Measurements from ENCODE around the gene LAPTM4A.

Gene LAPTM4A

GRCh38 chr2:20027705-20028434 is 23.6 kb downstream of the LAPTM4A start:
- no peaks in the 10 kb centered on the region for H3K4me1 Mint-ChIP-seq
- H3K4me3 Mint-ChIP-seq, result no peak overlapping the region
- TF ChIP-seq, protein P1, sequence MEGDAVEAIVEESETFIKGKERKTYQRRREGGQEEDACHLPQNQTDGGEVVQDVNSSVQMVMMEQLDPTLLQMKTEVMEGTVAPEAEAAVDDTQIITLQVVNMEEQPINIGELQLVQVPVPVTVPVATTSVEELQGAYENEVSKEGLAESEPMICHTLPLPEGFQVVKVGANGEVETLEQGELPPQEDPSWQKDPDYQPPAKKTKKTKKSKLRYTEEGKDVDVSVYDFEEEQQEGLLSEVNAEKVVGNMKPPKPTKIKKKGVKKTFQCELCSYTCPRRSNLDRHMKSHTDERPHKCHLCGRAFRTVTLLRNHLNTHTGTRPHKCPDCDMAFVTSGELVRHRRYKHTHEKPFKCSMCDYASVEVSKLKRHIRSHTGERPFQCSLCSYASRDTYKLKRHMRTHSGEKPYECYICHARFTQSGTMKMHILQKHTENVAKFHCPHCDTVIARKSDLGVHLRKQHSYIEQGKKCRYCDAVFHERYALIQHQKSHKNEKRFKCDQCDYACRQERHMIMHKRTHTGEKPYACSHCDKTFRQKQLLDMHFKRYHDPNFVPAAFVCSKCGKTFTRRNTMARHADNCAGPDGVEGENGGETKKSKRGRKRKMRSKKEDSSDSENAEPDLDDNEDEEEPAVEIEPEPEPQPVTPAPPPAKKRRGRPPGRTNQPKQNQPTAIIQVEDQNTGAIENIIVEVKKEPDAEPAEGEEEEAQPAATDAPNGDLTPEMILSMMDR (IDR thresholded peaks at IDR 0.05; ENCODE audit: unreplicated experiment in 3 of 3), result no peak
- H3K36me3 Mint-ChIP-seq (ENCODE audit: low read depth), result peaks cover 75% of the 10 kb centered on the region
- H3K27ac Mint-ChIP-seq, result no peak overlapping the region
- peaks cover 44% of the 10 kb centered on the region for H3K9me3 Mint-ChIP-seq
- no peaks in the 10 kb centered on the region for H3K27me3 Mint-ChIP-seq (ENCODE audit: low read depth)

- Mint-ChIP-seq H3K4me3 (no peak overlapping the region), H3K27me3 (ENCODE audit: low read depth) (no peaks in the 10 kb centered on the region), H3K9me3 (peaks cover 47% of the 10 kb centered on the region), H3K36me3 (ENCODE audit: low read depth) (peaks cover 74% of the 10 kb centered on the region), H3K27ac (no peak overlapping the region), H3K4me1 (no peaks in the 10 kb centered on the region)
- TF ChIP-seq, protein P1 (IDR thresholded peaks at IDR 0.05; ENCODE audit: unreplicated experiment in 3 of 3), result no peak
Measured at GRCh38 chr2:20027260-20027677, 24.2 kb downstream of the LAPTM4A start.

GRCh38 chr2:20025065-20025786 is 26.2 kb downstream of the LAPTM4A start:
- Mint-ChIP-seq H3K4me1 (no peaks in the 10 kb centered on the region), H3K27me3 (ENCODE audit: low read depth) (no peaks in the 10 kb centered on the region), H3K27ac (no peak overlapping the region), H3K4me3 (no peak overlapping the region), H3K9me3 (peaks cover 54% of the 10 kb centered on the region), H3K36me3 (ENCODE audit: low read depth) (peaks cover 69% of the 10 kb centered on the region)
- TF ChIP-seq, protein P1 (IDR thresholded peaks at IDR 0.05; ENCODE audit: unreplicated experiment in 3 of 3), result no peak

DNA sequence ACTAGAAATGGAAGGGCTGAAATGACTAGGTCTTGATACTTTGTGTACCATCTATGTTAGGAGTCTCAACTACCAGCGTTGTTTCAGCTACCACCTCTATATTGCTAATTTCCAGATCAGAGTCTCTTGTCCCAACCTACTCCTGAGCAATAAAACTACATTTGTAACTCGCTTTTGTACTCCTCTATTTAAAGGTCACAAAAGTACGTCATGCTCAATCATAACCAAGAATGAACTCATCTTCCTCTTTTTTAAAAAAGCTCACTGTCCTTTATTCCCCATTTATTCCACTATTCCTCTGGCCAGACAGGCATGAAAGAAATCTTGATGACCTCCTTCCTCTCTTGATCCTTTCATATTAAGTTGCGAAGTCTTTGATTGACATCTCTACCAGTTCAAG is 27.7 kb downstream of the LAPTM4A start:
- peaks cover 58% of the 10 kb centered on the region for H3K36me3 Mint-ChIP-seq (ENCODE audit: low read depth)
- no peaks in the 10 kb centered on the region for H3K4me1 Mint-ChIP-seq
- H3K27ac Mint-ChIP-seq, result no peak overlapping the region

GRCh38 chr2:20021405-20022009 is 29.9 kb downstream of the LAPTM4A start:
- Mint-ChIP-seq H3K4me1 (no peaks in the 10 kb centered on the region), H3K27me3 (ENCODE audit: low read depth) (no peaks in the 10 kb centered on the region)

More for the DNA sequence above, 27.7 kb downstream of the LAPTM4A start:
- TF ChIP-seq, protein P1 (IDR thresholded peaks at IDR 0.05; ENCODE audit: unreplicated experiment in 3 of 3), result no peak
- no peaks in the 10 kb centered on the region for H3K27me3 Mint-ChIP-seq (ENCODE audit: low read depth)
- peaks cover 44% of the 10 kb centered on the region for H3K9me3 Mint-ChIP-seq
- no peak overlapping the region for H3K4me3 Mint-ChIP-seq

More at GRCh38 chr2:20021405-20022009, 29.9 kb downstream of the LAPTM4A start:
- no peak overlapping the region for H3K4me3 Mint-ChIP-seq
- TF ChIP-seq, protein P1 (IDR thresholded peaks at IDR 0.05; ENCODE audit: unreplicated experiment in 3 of 3), result no peak
- peaks cover 34% of the 10 kb centered on the region for H3K9me3 Mint-ChIP-seq
- H3K36me3 Mint-ChIP-seq (ENCODE audit: low read depth), result peaks cover 41% of the 10 kb centered on the region
- no peak overlapping the region for H3K27ac Mint-ChIP-seq
